Astrocyte of the spinal cord (primary cell): ENCODE data around the gene PRKAR1B.
"Not testable (repeated sequence)": the region's sequence is repeated elsewhere in the genome, so short reads cannot be mapped to it uniquely, and the experiment has no call there.

ENCODE experiments used
- DNase-seq: peaks from one replicate; pipeline ENCODE4 v3.0.0; 2011; ENCODE audit warnings: low read depth, low spot score
- H3K4me3 ChIP-seq: 2 replicates; pipeline ENCODE4 v1.5.1; 2011; ENCODE audit warnings: low read depth, mild to moderate bottlenecking, low read length, moderate library complexity
- in situ Hi-C: cut with HindIII; loops from 2 replicates; pipeline ENCODE4 v1.10.0; 2017; ENCODE audit warnings: low sequenced_read_pairs
- TF ChIP-seq, protein P1 (sequence below): IDR thresholded peaks from 2 replicates; pipeline ENCODE4 v1.5.1; 2012; ENCODE audit warnings: low read depth, mild to moderate bottlenecking, low read length, inconsistent platforms

The PRKAR1B gene

DNA sequence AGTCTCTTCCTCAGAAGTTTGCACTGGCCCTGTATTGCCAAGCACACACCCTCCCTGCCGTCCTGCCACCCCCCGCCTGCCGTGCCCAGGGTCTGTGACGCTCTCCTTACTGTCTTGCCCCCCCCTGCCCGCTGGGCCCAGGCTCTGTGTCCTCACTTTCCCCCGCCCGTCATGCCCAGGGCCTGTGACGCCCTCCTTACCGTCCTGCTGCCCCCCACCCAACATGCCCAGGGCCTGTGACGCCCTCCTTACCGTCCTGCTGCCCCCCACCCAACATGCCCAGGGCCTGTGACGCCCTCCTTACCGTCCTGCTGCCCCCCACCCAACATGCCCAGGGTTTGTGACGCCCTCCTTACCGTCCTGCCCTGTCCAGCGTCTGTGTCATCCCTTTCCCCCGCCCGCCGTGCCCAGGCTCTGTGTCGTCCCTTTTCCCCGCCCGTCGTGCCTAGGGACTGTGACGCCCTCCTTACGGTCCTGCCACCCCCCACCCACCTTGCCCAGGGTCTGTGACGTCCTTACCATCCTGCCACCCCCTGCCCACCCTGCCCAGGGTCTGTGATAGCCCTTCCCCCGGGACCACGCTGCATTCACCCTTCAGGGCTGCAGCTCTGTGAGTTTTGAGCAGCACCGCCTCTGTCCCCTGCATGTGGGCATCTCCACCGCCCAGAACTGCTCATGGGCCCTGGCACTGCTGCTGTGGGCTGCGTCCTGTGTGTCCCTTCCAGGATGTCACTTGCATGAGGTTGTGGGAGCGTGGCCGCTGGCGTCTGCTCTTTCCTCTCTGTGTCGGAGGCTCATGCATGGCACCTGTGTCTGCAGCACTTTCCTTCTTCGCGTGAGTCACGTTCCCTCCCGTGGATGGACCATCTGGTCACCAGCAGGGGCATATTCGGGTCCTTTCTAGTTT, 19.3 kb upstream of the PRKAR1B start:
- in situ Hi-C loops = no loop called here
- TF ChIP-seq, protein P1, sequence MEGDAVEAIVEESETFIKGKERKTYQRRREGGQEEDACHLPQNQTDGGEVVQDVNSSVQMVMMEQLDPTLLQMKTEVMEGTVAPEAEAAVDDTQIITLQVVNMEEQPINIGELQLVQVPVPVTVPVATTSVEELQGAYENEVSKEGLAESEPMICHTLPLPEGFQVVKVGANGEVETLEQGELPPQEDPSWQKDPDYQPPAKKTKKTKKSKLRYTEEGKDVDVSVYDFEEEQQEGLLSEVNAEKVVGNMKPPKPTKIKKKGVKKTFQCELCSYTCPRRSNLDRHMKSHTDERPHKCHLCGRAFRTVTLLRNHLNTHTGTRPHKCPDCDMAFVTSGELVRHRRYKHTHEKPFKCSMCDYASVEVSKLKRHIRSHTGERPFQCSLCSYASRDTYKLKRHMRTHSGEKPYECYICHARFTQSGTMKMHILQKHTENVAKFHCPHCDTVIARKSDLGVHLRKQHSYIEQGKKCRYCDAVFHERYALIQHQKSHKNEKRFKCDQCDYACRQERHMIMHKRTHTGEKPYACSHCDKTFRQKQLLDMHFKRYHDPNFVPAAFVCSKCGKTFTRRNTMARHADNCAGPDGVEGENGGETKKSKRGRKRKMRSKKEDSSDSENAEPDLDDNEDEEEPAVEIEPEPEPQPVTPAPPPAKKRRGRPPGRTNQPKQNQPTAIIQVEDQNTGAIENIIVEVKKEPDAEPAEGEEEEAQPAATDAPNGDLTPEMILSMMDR = no peak
- no peak for DNase-seq
- no peak overlapping the region for H3K4me3 ChIP-seq

- in situ Hi-C loops = no loop called here
- DNase-seq = no peak
- TF ChIP-seq, protein P1 = no peak
- no peak overlapping the region for H3K4me3 ChIP-seq
These were observed 18.5 kb upstream of the PRKAR1B start for GRCh38 chr7:745431-746154.

- no peak for DNase-seq
- TF ChIP-seq, protein P1 = no peak
- no peak overlapping the region for H3K4me3 ChIP-seq
- in situ Hi-C loops = no loop called here
These were observed 17.9 kb upstream of the PRKAR1B start for GRCh38 chr7:744854-745430.

GRCh38 chr7:744128-744520, 17.0 kb upstream of the PRKAR1B start:
- DNase-seq, in situ Hi-C loops, H3K4me3 ChIP-seq: not testable (repeated sequence)

DNA sequence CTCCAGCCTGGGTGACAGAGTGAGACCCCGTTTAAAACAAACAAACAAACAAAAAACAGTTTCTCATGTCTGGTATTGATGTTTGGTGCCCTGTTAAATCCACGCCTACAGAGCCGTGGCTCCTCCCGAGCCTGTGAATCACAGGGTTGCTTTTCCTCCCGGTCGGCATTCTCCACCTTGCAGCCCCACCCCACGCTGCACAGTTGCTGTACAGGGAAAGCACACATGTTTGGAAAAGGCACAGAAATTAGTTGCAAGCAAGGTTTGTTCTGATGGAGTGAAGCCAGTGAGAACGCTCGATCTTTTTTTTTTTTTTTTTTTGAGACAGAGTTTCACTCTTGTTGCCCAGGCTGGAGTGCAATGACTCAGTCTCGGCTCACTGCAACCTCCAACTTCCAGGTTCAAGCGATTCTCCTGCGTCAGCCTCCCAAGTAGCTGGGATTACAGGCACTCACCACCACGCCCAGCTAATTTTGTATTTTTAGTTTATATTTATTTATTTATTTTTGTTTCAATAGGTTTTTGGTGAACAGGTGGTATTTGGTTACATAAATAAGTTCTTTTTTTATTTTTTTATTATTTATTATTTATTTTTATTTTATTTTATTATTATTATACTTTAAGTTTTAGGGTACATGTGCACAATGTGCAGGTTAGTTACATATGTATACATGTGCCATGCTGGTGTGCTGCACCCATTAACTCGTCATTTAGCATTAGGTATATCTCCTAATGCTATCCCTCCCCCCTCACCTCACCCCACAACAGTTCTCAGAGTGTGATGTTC, 16.5 kb upstream of the PRKAR1B start:
- H3K4me3 ChIP-seq, DNase-seq, in situ Hi-C loops: not testable (repeated sequence)

- in situ Hi-C loops = no loop called here
- no peak for DNase-seq
- H3K4me3 ChIP-seq = no peak overlapping the region
- TF ChIP-seq, protein P1 = no peak
These were observed 15.7 kb upstream of the PRKAR1B start for GRCh38 chr7:742791-743190.

- in situ Hi-C loops = no loop called here
- no peak overlapping the region for H3K4me3 ChIP-seq
- DNase-seq = no peak
- TF ChIP-seq, protein P1 = no peak
These were observed 14.8 kb upstream of the PRKAR1B start for GRCh38 chr7:741850-742249.
